ENCODE results near the gene GRIA4.

GRIA4 gene

DNA sequence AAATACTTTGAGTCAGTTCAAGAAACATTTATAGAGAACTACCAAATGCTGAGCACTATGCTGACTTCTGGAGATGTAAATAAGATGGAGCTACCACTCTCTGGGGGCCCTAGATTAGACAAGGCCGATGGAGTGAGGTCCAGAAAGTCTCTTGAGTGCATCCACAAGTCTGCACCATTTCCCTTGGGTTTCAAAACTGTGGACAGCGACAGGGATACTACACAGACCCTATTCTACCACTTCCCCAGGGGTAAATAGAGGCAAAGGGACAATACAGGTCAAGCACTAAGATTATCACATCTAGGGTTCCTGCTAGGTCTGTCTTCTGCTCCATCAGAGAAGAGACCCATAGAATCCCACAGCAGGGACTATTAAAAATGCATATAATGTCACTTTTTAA lies 183.2 kb downstream of the GRIA4 start:
- H3K27me3 ChIP-seq (replicated peaks): no peaks in the 10 kb centered on the region
- DNase-seq: no peak
- TF ChIP-seq, protein P1, sequence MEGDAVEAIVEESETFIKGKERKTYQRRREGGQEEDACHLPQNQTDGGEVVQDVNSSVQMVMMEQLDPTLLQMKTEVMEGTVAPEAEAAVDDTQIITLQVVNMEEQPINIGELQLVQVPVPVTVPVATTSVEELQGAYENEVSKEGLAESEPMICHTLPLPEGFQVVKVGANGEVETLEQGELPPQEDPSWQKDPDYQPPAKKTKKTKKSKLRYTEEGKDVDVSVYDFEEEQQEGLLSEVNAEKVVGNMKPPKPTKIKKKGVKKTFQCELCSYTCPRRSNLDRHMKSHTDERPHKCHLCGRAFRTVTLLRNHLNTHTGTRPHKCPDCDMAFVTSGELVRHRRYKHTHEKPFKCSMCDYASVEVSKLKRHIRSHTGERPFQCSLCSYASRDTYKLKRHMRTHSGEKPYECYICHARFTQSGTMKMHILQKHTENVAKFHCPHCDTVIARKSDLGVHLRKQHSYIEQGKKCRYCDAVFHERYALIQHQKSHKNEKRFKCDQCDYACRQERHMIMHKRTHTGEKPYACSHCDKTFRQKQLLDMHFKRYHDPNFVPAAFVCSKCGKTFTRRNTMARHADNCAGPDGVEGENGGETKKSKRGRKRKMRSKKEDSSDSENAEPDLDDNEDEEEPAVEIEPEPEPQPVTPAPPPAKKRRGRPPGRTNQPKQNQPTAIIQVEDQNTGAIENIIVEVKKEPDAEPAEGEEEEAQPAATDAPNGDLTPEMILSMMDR (IDR thresholded peaks at IDR 0.05; ENCODE audit: low read depth, low read length, missing control alignments): no peak
- H3K36me3 ChIP-seq (replicated peaks): no peaks in the 10 kb centered on the region
- H3K4me3 ChIP-seq (ENCODE audit: low read depth, low read length): no peak overlapping the region
- no peak overlapping the region for H3K27ac ChIP-seq
- in situ Hi-C loops (cut with HindIII; ENCODE audit: low pct_ligation_motif_present, low sequenced_read_pairs): no loop called here

DNA sequence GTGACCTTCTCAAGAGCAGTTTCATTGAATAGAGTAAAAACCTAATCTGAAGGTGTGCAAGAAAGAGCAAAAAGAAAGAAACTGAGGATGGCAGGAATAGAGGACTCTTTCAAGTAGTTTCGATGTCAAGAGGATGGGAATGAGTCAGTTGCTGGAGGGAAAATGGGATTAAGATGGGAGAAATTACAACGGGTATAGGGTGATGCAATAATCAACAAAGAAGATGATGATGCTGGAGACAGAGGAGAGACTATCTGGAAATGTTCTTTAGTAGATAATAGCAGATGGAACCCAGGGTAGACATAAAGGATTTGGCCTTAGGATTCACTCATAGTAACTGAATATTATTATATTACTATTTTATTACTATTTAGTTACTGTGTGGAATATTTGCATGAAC lies 189.4 kb downstream of the GRIA4 start:
- TF ChIP-seq, protein P1 (IDR thresholded peaks at IDR 0.05; ENCODE audit: low read depth, low read length, missing control alignments): no peak
- in situ Hi-C loops (cut with HindIII; ENCODE audit: low pct_ligation_motif_present, low sequenced_read_pairs): no loop called here

DNA sequence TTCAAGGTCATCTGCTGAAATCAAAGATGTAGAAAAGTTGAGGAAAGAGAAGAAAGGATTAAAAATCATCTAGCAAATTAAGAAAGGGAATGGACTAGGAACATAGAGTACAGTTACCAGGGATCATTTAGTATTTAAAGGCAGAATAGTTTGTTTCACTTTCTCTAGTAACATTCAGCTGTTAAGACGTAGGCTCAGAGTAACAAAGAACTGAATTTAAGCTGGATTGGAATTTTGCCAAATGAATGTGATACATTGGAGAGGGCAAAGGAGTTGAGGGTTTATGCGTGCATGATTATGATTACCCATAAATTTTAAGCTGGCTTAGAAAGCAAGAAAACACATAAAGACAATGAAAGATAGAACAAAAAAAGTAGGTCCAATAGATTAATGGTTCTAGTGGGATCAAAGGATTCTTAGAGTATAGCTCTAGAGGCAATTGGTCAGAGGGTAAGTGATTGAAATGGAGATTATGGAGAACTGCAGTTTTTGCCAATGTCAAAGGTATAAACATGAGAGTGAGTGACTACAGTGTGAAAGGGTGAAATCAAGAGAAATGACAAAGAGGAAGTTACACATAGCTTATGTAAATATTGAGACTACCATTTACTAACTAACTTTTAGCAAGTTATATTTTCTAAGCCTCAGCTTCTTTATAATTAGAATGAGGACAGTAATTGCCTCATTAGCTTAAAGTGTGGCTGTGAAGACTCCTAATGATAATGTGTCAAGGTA lies 190.0 kb downstream of the GRIA4 start:
- DNase-seq: no peak

More for the DNA sequence above, 189.4 kb downstream of the GRIA4 start:
- Histone ChIP-seq H3K36me3 (replicated peaks) (no peaks in the 10 kb centered on the region), H3K27me3 (replicated peaks) (no peaks in the 10 kb centered on the region), H3K4me3 (ENCODE audit: low read depth, low read length) (no peak overlapping the region), H3K27ac (no peak overlapping the region)
- DNase-seq: no peak

DNA sequence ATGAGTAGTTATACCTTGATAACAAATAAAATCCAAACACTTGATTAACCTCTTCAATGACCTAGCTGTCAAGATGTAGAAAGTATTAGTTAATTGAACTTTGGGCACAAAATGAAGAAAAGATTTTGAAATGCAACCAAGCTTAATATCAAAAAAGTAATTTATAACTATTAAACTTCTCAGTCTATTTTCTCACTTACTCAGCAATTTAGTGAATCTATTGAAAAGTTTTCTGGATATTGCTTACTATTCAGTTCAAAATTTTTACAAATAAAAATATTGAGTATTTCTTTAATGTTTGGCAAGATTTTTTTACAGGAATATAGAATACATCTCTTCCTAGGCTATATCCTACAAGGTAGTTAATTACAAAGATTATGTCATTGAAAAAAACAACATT lies 192.5 kb downstream of the GRIA4 start:
- TF ChIP-seq, protein P1 (IDR thresholded peaks at IDR 0.05; ENCODE audit: low read depth, low read length, missing control alignments): no peak
- Histone ChIP-seq H3K36me3 (replicated peaks) (no peaks in the 10 kb centered on the region), H3K27ac (no peak overlapping the region), H3K4me3 (ENCODE audit: low read depth, low read length) (no peak overlapping the region), H3K27me3 (replicated peaks) (no peaks in the 10 kb centered on the region)
- in situ Hi-C loops (cut with HindIII; ENCODE audit: low pct_ligation_motif_present, low sequenced_read_pairs): no loop called here
- no peak for DNase-seq

More for the DNA sequence above, 190.0 kb downstream of the GRIA4 start:
- no peak overlapping the region for H3K27ac ChIP-seq
- H3K4me3 ChIP-seq (ENCODE audit: low read depth, low read length): no peak overlapping the region
- in situ Hi-C loops (cut with HindIII; ENCODE audit: low pct_ligation_motif_present, low sequenced_read_pairs): no loop called here
- TF ChIP-seq, protein P1 (IDR thresholded peaks at IDR 0.05; ENCODE audit: low read depth, low read length, missing control alignments): no peak
- H3K27me3 ChIP-seq (replicated peaks): no peaks in the 10 kb centered on the region
- no peaks in the 10 kb centered on the region for H3K36me3 ChIP-seq (replicated peaks)

DNA sequence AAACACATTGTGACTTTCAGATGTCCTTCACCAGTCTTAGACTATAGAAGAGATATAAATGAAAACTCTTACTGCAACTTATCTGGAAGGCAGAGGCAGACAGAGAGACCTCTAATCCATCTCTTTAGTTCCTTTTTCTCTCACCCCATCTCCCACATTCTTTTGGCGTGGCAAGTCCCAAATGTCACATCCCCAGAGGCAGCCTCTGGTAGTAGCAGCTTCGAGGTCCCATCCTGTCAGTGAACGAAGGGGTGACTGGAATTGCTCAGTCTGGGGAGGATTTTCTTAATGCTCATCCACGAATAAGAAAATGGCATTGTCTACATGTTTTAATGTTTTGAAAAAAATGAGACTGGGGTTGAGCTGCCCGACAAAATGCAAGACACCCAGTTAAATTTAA lies 201.4 kb downstream of the GRIA4 start:
- in situ Hi-C loops (cut with HindIII; ENCODE audit: low pct_ligation_motif_present, low sequenced_read_pairs): no loop called here
- Histone ChIP-seq H3K36me3 (replicated peaks) (no peaks in the 10 kb centered on the region), H3K27me3 (replicated peaks) (no peaks in the 10 kb centered on the region), H3K4me3 (ENCODE audit: low read depth, low read length) (no peak overlapping the region), H3K27ac (no peak overlapping the region)
- no peak for DNase-seq
- TF ChIP-seq, protein P1 (IDR thresholded peaks at IDR 0.05; ENCODE audit: low read depth, low read length, missing control alignments): no peak

DNA sequence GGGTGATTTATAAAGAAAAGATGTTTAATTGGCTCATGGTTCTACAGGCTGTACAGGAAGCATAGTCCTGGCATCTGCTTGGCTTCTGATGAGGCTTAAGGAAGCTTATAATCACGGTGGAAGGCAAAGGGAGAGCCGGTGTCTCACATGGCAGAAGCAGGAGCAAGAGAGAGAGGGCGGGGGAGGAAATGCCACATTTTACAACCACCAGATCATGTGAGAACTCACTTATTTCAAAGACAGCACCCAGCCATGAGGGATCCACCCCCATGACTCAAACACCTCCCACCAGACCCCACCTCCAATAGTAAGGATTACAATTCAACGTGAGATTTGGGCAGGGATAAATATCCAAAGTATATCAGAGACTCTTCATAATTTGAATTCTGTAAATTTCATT lies 211.5 kb downstream of the GRIA4 start:
- H3K27me3 ChIP-seq (replicated peaks): no peaks in the 10 kb centered on the region
- no peak for DNase-seq
- no peak overlapping the region for H3K27ac ChIP-seq
- H3K36me3 ChIP-seq (replicated peaks): no peaks in the 10 kb centered on the region
- no peak overlapping the region for H3K4me3 ChIP-seq (ENCODE audit: low read depth, low read length)
- TF ChIP-seq, protein P1 (IDR thresholded peaks at IDR 0.05; ENCODE audit: low read depth, low read length, missing control alignments): no peak
- in situ Hi-C loops (cut with HindIII; ENCODE audit: low pct_ligation_motif_present, low sequenced_read_pairs): no loop called here
